Pulmonary artery endothelial cell (primary cell): ENCODE data around the gene CHN2. TPM values are rescaled to one million over a fixed set of nuclear protein-coding genes. Genes with fewer than 3 reads are reported as not detected.

Experiments
- DNase-seq: peaks from one replicate; pipeline ENCODE4 v3.0.0-alpha.2; 2011; ENCODE audit warnings: low read depth, low spot score
- total RNA-seq: library from RNA; depleted of rRNA; stranded (reverse); fragments of >200 nt; gene quantifications from 2 replicates; pipeline ENCODE4 v1.2.3, GENCODE V29; 2014

CHN2 gene
- total RNA-seq, 1 donor from 2014 or later = 0.13 TPM

- no peak for DNase-seq
Observed at GRCh38 chr7:29282819-29283414, 88.3 kb downstream of the CHN2 start.

- DNase-seq = no peak
Observed at GRCh38 chr7:29284696-29285443, 90.3 kb downstream of the CHN2 start.

- no peak for DNase-seq
Observed at GRCh38 chr7:29285444-29285793, 90.8 kb downstream of the CHN2 start.

- no peak for DNase-seq
Observed at GRCh38 chr7:29285861-29286260, 91.3 kb downstream of the CHN2 start.

- DNase-seq = peak; percentile 39
Observed at GRCh38 chr7:29287366-29287765, 92.8 kb downstream of the CHN2 start.

- no peak for DNase-seq
Observed at GRCh38 chr7:29288181-29289091, 93.9 kb downstream of the CHN2 start.

GRCh38 chr7:29289156-29290021, 94.8 kb downstream of the CHN2 start:
- no peak for DNase-seq

- DNase-seq = no peak
Observed at GRCh38 chr7:29290829-29291228, 96.3 kb downstream of the CHN2 start.

GRCh38 chr7:29291723-29292618, 97.4 kb downstream of the CHN2 start:
- DNase-seq = no peak

- no peak for DNase-seq
Observed at GRCh38 chr7:29292886-29293658, 98.5 kb downstream of the CHN2 start.

GRCh38 chr7:29296421-29296820, 101.8 kb downstream of the CHN2 start:
- no peak for DNase-seq

GRCh38 chr7:29297194-29297890, 102.8 kb downstream of the CHN2 start:
- no peak for DNase-seq

GRCh38 chr7:29299086-29299485, 104.5 kb downstream of the CHN2 start:
- no peak for DNase-seq

GRCh38 chr7:29300026-29300480, 105.5 kb downstream of the CHN2 start:
- no peak for DNase-seq

- DNase-seq = no peak
Observed at GRCh38 chr7:29300649-29301048, 106.1 kb downstream of the CHN2 start.

GRCh38 chr7:29302666-29303395, 108.3 kb downstream of the CHN2 start:
- DNase-seq = no peak

- peak; percentile 96 for DNase-seq
Observed at GRCh38 chr7:29304756-29305155, 110.2 kb downstream of the CHN2 start.
